ENCODE measurements around the gene OTP.
"Not testable (repeated sequence)": the region's sequence is repeated elsewhere in the genome, so short reads cannot be mapped to it uniquely, and the experiment has no call there.

Gene OTP

DNA sequence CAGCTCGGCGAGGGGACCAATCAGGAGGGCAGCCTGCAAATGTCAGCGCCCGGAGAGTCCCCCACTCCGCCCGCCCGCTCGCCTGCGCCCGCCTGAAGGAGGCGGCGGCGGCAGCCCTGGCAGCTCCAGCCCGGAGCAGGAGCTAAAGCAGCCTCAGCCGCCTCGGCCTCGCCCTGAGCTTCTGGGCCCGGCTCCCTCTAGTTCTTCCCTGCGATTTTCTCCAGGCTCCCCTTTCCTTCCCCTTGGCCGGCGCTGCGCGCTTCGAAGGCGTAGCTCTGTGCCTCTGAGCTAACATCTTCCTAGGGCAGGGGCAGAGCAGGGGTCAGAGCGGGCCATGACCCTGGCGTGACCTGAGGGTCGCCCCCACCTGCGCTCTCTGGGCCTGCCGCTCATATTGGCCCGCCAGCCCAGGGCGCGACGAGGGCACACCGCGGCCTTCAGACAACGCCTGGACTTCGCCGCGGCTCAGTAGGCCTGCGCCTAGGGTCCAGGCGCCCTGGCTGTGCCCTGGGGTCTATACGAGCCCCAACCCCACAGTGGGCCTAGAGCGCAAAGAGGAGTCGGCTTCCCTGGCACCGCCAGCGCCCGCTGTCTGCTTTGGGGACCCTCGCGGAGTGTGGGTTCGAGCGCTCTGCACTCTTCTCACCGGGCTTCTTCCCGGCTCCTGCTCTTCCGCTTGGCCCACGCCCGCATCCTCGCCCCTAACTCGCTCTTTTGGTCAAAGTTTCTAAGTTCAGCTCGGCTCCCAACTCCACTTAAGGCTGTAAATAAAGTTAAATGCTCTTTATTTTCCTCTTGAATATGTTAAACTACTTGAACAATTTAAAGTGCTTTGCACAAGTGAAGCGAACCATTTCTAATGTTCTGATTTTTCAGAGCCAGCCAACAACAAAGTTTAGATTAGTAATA lies 504 bp upstream of the OTP start:
- no peak for DNase-seq

DNA sequence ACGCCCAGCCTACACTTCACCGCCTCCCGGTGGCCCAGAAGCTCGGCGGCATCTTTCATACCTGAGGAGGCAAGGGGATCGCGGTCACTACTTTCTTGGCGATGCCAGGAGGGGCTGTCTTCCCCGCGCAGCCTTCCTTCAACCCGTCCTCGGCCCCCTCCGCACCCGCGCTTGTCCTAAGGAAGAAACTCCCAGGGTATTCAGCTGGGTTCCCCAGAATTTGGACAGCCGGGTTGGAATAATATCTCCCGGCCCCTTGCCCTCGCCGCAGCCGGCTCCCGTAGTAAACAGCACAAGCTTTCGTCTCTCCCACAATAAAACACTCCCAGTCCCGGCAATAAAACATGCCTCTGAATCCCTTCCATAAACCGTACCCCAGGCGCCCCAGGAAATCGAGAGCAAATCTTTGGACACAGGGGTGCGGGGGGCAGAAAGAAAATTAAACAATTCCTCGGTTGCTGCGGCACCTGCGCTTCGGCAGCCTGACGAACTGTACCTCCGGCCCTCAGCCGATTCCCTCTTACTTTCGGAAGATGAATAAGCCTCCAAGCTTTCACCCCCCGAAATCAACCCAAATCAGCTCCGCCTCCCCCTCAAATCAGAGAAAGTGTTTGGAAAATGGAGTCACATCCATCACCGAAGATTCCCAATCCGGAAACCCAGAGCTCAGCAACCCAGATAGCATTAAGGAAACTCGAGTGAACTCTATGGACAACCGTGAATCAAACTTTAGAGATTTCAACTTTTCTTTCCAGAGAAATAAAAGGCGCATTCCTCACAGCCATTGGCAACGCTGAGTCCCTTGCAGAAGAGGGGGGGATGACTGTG lies 1.1 kb downstream of the OTP start:
- no peak for DNase-seq

DNA sequence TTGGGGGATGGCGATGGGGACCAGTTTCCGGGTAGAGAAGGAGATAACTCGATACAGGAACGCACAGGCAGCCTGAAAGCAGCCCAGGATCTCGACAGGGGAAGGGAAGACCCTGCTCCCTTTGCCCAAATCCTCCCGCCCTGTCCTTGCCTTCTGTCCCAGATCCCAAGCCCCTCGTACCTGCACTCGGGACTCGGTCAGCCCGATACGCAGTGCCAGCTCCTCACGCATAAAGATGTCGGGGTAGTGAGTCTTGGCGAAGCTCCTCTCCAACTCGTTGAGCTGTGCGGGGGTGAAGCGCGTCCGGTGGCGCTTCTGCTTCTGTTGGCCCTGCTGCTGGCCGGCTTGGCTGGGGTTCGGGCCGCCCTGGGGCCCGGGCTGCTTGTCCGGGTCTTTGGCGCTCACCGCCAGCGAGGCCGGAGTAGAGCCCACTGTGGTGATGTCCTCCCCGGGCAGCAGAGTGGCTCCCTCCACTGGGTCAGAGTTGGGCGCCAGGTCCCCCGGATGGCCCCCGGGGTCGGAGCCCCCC lies 1.8 kb downstream of the OTP start:
- no peak for DNase-seq

- no peak for DNase-seq
These were observed 2.4 kb downstream of the OTP start for GRCh38 chr5:77635917-77636640.

DNA sequence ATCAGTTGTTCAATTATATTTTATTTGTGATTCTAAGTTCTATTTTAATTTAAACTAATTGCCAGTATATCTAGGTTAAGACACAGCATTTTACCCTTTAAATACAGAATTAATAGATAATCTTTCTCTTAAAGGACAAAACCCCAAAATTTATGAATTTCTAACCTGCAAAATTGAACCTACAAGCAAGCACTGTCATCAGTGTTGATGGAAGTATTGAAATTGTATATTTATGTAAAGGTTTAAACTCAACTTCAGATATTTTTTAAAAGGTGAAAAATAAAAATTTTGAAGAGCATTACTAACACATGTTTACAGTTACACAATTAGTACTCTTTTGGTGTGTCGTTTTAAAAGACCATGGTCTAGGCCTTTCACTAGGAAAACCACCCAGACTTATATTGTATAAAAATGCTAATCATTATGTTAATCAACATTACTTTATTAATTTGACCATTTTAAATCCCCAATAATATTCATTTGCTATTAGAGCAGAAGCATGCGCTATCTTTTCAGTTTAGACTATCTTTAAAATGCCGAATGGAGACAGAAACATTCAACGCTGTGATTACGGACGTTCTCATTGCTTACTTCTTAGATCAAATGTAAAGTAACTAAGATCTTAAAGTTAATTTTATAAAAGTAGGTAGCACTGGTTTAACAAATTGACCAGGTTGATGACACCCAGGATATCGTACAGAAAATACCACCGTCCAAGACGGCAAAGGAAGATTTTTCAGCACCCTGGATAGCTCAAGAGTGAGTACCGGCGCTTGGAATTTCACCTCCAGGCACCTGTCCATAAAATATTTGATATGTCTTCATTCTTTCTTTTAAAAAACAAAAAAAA lies 3.2 kb downstream of the OTP start:
- DNase-seq, result no peak

GRCh38 chr5:77633709-77634108 lies 4.8 kb downstream of the OTP start:
- DNase-seq, result no peak

GRCh38 chr5:77633207-77633675 lies 5.3 kb downstream of the OTP start:
- no peak for DNase-seq

- no peak for DNase-seq
These were observed 5.8 kb downstream of the OTP start for GRCh38 chr5:77632526-77633206.

DNA sequence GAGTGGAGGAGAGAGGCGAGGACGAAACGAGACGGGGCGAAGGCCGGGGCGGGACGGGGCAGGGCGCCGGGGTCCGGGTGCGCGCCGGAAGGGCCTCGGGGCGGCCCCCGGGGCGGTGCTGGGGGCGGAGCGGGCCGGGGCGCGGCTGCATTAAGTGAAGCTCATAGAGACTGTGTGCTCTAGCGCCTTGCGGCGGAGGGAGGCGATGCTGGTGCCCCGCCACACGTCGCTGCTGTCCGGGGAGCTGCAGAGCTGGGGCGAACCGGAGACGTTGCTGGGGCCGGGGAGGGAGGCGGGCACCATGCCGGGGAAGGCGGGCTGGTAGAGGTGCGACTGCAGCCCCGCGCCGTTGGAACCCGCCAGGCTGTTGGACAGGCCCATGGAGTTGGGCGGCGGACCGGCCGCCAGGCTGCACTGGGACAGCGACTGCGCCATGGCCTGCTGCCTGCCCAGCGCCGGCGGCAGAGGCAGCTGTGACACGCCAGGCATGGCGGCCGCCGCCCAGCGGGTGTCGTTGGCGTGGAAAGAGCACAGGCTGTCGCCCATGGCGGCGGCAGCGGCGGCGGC lies 8.3 kb downstream of the OTP start:
- DNase-seq, result peak in 2 of 5 donors; percentile 17 to 72

GRCh38 chr5:77629509-77630113 lies 8.9 kb downstream of the OTP start:
- DNase-seq, result no peak

DNA sequence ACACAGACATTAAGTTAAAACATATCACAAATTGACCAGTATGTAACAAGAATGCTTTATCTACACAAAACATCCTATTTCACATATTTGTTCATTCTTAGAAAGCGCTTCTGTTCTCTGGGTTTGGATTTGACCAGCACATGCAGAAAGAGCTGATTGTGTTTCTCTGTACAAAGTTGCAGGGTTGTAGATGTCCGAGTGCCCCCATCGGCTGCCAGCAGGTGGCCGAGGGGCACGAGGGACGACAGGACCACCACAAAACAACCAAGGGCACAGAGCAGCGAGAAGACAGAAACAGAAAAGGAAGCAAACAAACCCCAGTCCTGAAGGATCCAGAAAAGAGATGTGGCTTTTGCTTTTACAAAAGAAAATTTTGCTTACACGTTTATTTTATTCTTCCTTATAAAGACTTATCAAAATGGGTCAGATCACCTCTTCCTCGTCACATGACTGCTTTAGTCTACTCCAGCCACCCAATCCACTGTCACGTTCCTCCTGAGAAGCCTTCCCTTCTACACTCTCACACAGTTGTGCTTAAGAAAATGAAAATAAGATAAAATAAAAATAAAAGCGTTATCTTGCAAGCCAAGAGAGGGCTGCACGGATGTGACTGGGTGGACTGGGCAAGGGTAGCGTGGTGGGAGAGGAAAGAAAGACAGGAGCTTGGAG lies 9.5 kb downstream of the OTP start:
- DNase-seq, result no peak

GRCh38 chr5:77627869-77628674 lies 10.4 kb downstream of the OTP start:
- no peak for DNase-seq

DNA sequence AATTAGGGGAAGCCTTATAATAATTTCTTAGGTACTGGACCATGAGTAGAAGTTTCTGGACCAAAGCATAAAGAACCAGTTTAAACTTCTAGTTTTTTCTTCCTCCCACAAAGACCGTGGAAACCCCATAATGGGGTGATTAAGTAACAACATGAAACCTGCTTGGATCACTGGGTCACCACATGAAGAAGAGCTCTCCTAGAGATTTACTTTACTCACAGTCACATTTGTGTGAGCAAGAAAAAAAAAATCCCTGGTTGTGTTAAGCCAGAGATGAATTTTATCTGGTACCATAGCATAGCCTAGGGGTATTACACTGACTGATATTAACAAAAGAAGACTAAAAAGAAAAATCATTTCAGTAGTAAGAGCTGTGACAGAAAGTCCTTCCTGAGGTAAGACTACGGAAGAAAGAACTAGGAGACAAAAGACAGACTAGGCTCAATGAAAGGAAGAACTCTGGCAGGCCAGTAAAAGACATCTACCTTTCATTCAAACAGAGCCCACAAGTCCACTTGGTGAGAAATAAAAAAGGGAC lies 15.2 kb downstream of the OTP start:
- no peak for DNase-seq

GRCh38 chr5:77621440-77621839 lies 17.1 kb downstream of the OTP start:
- DNase-seq, result no peak

- no peak for DNase-seq
These were observed 18.1 kb downstream of the OTP start for GRCh38 chr5:77620405-77620804.

DNA sequence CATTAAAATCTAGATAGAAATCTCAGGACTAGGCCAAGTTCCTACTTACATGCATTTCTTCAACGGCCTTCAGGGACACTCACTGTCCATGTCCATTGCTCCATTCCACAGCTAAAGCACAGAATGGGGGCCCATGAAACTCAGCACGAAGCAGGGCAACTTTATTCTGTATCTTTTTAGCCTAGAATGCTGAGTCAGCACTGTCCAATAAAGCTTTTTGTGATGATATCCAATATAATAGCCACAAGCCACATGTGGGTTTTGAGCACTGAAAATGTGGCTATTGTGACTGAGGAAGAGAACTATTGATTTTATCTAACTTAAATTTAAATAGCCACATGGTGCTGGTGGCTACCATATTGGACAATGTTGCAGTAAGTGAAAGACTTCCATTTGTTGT lies 21.6 kb downstream of the OTP start:
- no peak for DNase-seq

DNA sequence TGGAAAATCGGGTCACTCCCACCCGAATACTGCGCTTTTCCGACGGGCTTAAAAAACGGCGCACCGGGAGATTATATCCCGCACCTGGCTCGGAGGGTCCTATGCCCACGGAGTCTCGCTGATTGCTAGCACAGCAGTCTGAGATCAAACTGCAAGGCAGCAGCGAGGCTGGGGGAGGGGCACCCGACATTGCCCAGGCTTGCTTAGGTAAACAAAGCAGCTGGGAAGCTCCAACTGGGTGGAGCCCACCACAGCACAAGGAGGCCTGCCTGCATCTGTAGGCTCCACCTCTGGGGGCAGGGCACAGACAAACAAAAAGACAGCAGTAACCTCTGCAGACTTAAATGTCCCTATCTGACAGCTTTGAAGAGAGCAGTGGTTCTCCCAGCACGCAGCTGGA lies 29.6 kb downstream of the OTP start:
- DNase-seq, result not testable (repeated sequence)

DNA sequence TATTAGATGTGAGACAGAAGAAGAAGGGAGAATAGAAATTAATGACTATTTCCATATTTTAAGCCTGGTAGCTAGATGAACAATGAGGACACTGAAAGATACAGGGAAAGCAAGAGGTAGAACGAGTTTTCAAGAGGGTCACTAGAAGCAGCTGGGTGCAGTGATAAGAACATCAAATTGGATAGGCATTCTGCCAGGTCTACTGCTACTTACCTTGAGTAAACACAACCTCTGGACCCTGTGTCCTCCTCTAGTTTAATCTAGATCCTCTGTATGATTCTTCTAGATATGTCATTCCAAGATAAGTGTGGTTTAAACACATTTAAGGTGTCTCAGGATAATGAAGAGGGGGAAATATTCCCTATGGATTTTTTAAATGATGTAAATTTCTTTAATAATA lies 31.2 kb downstream of the OTP start:
- no peak for DNase-seq

GRCh38 chr5:77606279-77606678 lies 32.2 kb downstream of the OTP start:
- DNase-seq, result no peak

Data from T-helper 1 cell (primary cell).